ENCODE results near the gene ZNF554.

- TF ChIP-seq CTCF (IDR thresholded peaks at IDR 0.05) (no peak), POLR2A (IDR thresholded peaks at IDR 0.05) (no peak)
Measured at GRCh38 chr19:2822846-2823245, 3.2 kb downstream of the ZNF554 start.
